SU-DHL-6 (cell line): Measurements from ENCODE around the gene WARS2.

Experiments used
- CTCF ChIP-seq: fragments of 200-600 bp; sonication (generic); IDR thresholded peaks from one replicate; pipeline ENCODE4 v1.5.1; 2017; ENCODE audit warnings: antibody characterized with exemption, mild to moderate bottlenecking, low read length, moderate library complexity; ENCODE audit not compliant: insufficient read depth, poor library complexity, severe bottlenecking
- EZH2phosphoT487 ChIP-seq: fragments of 200-600 bp; sonication (generic), shearing (Covaris generic); conservative IDR thresholded peaks from 2 replicates; pipeline ENCODE4 v1.6.1; 2018; ENCODE audit warnings: mild to moderate bottlenecking, antibody characterized with exemption, low read length, moderate library complexity, mixed read lengths

- no peak for TF ChIP-seq CTCF
- no peak for TF ChIP-seq EZH2phosphoT487
Observed at GRCh38 chr1:119009312-119009655, 131.2 kb downstream of the WARS2 start.
